HepG2 (cell line): ENCODE measurements around the gene TBC1D10B. TPM values are rescaled to one million over a fixed set of nuclear protein-coding genes. Genes with fewer than 3 reads are reported as not detected.

ENCODE experiments used
- FOSL2 ChIP-seq: sonication (generic); formaldehyde crosslinking; IDR thresholded peaks from 2 replicates; pipeline ENCODE4 v1.4.0; 2020; ENCODE audit warnings: missing genetic modification reagents
- KAT8 ChIP-seq: IDR thresholded peaks from 2 replicates; pipeline ENCODE4 v1.6.1; 2016; ENCODE audit warnings: missing genetic modification reagents, missing compliant biosample characterization
- MAF1 ChIP-seq: sonication (generic); formaldehyde crosslinking; IDR thresholded peaks from 2 replicates; pipeline ENCODE4 v1.5.0; 2020; ENCODE audit warnings: missing genetic modification reagents, borderline replicate concordance
- MLLT10 ChIP-seq: sonication (generic); formaldehyde crosslinking; IDR thresholded peaks from 2 replicates; pipeline ENCODE4 v1.4.0; 2020; ENCODE audit warnings: missing genetic modification reagents
- MTF2 ChIP-seq: sonication (generic); formaldehyde crosslinking; IDR thresholded peaks from 2 replicates; pipeline ENCODE4 v1.5.0; 2020; ENCODE audit warnings: missing genetic modification reagents, borderline replicate concordance
- NFRKB ChIP-seq: fragments of 450-650 bp; IDR thresholded peaks from 2 replicates; pipeline ENCODE4 v1.6.1; 2017
- STAT5B ChIP-seq: sonication (generic); formaldehyde crosslinking; IDR thresholded peaks from 2 replicates; pipeline ENCODE4 v1.4.0; 2020; ENCODE audit warnings: missing genetic modification reagents
- XRCC5 ChIP-seq: fragments of 200-400 bp; formaldehyde crosslinking; optimal IDR thresholded peaks from 2 replicates; pipeline ENCODE3; 2017; ENCODE audit warnings: mild to moderate bottlenecking, low read length
- ZKSCAN1 ChIP-seq: fragments of 150-350 bp; IDR thresholded peaks from 2 replicates; pipeline ENCODE4 v1.6.1; 2014; ENCODE audit warnings: low read length
- ZNF160 ChIP-seq: sonication (generic); formaldehyde crosslinking; IDR thresholded peaks from 2 replicates; pipeline ENCODE4 v1.8.0; 2022; ENCODE audit warnings: mild to moderate bottlenecking, inconsistent platforms, missing genetic modification reagents
- ZNF230 ChIP-seq: sonication (generic); formaldehyde crosslinking; IDR thresholded peaks from 2 replicates; pipeline ENCODE4 v1.4.0; 2020; ENCODE audit warnings: mild to moderate bottlenecking, missing genetic modification reagents
- ZNF264 ChIP-seq: sonication (generic); formaldehyde crosslinking; IDR thresholded peaks from 2 replicates; pipeline ENCODE4 v1.4.0; 2020; ENCODE audit warnings: missing genetic modification reagents
- ZNF709 ChIP-seq: sonication (generic); formaldehyde crosslinking; IDR thresholded peaks from 2 replicates; pipeline ENCODE4 v1.5.0; 2020; ENCODE audit warnings: mild to moderate bottlenecking, missing genetic modification reagents
- ZNF720 ChIP-seq: sonication (generic); formaldehyde crosslinking; IDR thresholded peaks from 2 replicates; pipeline ENCODE4 v1.4.0; 2020; ENCODE audit warnings: missing genetic modification reagents
- ZNF790 ChIP-seq: sonication (generic); formaldehyde crosslinking; IDR thresholded peaks from 2 replicates; pipeline ENCODE4 v1.8.0; 2022; ENCODE audit warnings: missing genetic modification reagents, mild to moderate bottlenecking, borderline replicate concordance
- ZSCAN22 ChIP-seq: sonication (generic); formaldehyde crosslinking; IDR thresholded peaks from 2 replicates; pipeline ENCODE4 v1.4.0; 2020; ENCODE audit warnings: mild to moderate bottlenecking, missing genetic modification reagents
- polyA plus RNA-seq, 8 experiments: library from polyadenylated mRNA; depleted of rRNA in 3 of 8; stranded (reverse) in 7 of 8; unstranded in 1 of 8; fragments of >200 nt; fragmentation: Illumina TruSeq in 4 of 8; extraction: Trizol in 4 of 8; gene quantifications; 2 replicates each; pipeline versions ENCODE4 v1.2.1 to v1.2.3, GENCODE V29; 2011 to 2016; ENCODE audit warnings: low read depth in 4 of 8, missing spikeins in 1 of 8, mixed read lengths in 1 of 8; ENCODE audit not compliant: insufficient read depth in 1 of 8
- total RNA-seq, 5 experiments: library from RNA; depleted of rRNA; stranded (reverse); fragments of >200 nt; fragmentation: Illumina TruSeq; extraction: Trizol; gene quantifications; 2 replicates each; pipeline ENCODE4 v1.2.3, GENCODE V29; 2016; ENCODE audit warnings: low read depth in 1 of 5
- TF ChIP-seq, protein P1 (sequence below): sonication (generic); formaldehyde crosslinking; IDR thresholded peaks from 2 replicates; pipeline ENCODE4 v1.8.1; 2023; ENCODE audit warnings: missing genetic modification reagents, inconsistent platforms, borderline replicate concordance
- TF ChIP-seq, protein P2 (sequence below): sonication (generic); formaldehyde crosslinking; IDR thresholded peaks from 2 replicates; pipeline ENCODE4 v1.4.0; 2020; ENCODE audit warnings: missing genetic modification reagents
- TF ChIP-seq, protein P3 (sequence below), 2 experiments: sonication (generic) in 1 of 2; formaldehyde crosslinking in 1 of 2; IDR thresholded peaks; 2 replicates each; pipeline versions ENCODE4 v1.4.0 to v1.6.1; 2018 to 2020; ENCODE audit warnings: missing genetic modification reagents in 2 of 2, borderline replicate concordance in 1 of 2, low read depth in 1 of 2, mild to moderate bottlenecking in 1 of 2, missing biosample characterization in 1 of 2
- TF ChIP-seq, protein P4 (sequence below), 2 experiments: sonication (generic) in 1 of 2; formaldehyde crosslinking in 1 of 2; IDR thresholded peaks; 2 replicates each; pipeline versions ENCODE4 v1.5.1 to v1.6.1; 2011 to 2020; ENCODE audit warnings: borderline replicate concordance in 1 of 2, low read depth in 1 of 2, low read length in 1 of 2, mild to moderate bottlenecking in 1 of 2, missing genetic modification reagents in 1 of 2, moderate library complexity in 1 of 2
- TF ChIP-seq, protein P5 (sequence below): sonication (generic); formaldehyde crosslinking; IDR thresholded peaks from 2 replicates; pipeline ENCODE4 v1.4.0; 2020; ENCODE audit warnings: mild to moderate bottlenecking, missing genetic modification reagents

The TBC1D10B gene
- total and polyA plus RNA-seq, 2 of the 13 experiments (the other 11 are each of a cell fraction or from before 2014, with no cell fraction given) = 15.7 to 24.8 TPM

DNA sequence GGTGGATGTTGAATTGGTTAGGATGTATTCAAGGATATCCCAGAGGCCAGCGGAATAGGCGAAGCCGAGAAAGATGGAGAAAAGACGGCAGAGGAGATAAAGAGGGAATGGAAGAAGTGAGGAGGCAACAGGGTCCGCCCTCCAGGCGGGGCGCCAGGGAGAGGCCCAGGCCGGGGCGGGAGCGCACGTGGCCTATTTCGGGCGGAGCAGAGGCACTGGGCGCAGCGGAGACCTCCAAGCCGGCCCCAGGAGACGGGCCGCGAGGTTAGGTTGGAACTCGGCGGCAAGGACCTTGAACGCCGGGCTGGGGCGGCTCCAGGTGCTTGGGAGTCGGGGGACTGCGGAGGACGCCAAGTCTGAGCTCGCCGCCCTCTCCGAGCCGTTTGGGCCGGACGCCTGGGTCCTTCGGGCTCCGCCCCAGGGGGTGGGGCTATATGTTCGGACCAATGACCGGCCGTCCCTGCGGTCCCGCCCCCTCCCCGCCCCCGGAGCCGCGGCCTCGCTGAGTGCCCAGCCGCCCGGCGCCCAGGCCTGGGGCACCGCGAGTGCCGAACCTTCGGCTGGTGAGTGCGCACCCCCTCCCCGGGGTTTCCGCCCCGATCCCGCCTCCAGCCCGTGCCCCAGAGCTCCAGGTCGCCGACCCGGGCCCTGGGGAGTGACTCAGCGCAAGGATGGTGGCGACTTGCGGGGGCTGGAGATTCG is 37.0 kb upstream of the TBC1D10B start, which contains the start of gene ZNF771 (continued):
- peak; percentile 93; the same call in 1 of the 2 replicates for TF ChIP-seq ZNF230
- TF ChIP-seq, protein P1, sequence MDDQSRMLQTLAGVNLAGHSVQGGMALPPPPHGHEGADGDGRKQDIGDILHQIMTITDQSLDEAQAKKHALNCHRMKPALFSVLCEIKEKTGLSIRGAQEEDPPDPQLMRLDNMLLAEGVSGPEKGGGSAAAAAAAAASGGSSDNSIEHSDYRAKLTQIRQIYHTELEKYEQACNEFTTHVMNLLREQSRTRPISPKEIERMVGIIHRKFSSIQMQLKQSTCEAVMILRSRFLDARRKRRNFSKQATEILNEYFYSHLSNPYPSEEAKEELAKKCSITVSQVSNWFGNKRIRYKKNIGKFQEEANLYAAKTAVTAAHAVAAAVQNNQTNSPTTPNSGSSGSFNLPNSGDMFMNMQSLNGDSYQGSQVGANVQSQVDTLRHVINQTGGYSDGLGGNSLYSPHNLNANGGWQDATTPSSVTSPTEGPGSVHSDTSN (CRISPR knock-in tag) = no peak
- TF ChIP-seq ZNF264 = 0 out of 2 replicates have a peak, but pooled peaks have one; percentile 45
- TF ChIP-seq ZNF160 (CRISPR knock-in tag) = peak; percentile 28; the same call in 1 of the 2 replicates
- peak; percentile 78; the same call in 1 of the 2 replicates for TF ChIP-seq ZNF709 (CRISPR knock-in tag)
- peak; percentile 75; the same call in 1 of the 2 replicates for TF ChIP-seq ZNF790
- no peak for TF ChIP-seq ZKSCAN1
- no peak for TF ChIP-seq STAT5B (CRISPR knock-in tag)
- peak; percentile 77 for TF ChIP-seq KAT8 (CRISPR knock-in tag)
- no peak for TF ChIP-seq MAF1 (CRISPR knock-in tag)
- peak; percentile 75 for TF ChIP-seq FOSL2 (CRISPR knock-in tag)
- no peak for TF ChIP-seq NFRKB
- TF ChIP-seq MLLT10 (CRISPR knock-in tag) = no peak
- TF ChIP-seq, protein P2, sequence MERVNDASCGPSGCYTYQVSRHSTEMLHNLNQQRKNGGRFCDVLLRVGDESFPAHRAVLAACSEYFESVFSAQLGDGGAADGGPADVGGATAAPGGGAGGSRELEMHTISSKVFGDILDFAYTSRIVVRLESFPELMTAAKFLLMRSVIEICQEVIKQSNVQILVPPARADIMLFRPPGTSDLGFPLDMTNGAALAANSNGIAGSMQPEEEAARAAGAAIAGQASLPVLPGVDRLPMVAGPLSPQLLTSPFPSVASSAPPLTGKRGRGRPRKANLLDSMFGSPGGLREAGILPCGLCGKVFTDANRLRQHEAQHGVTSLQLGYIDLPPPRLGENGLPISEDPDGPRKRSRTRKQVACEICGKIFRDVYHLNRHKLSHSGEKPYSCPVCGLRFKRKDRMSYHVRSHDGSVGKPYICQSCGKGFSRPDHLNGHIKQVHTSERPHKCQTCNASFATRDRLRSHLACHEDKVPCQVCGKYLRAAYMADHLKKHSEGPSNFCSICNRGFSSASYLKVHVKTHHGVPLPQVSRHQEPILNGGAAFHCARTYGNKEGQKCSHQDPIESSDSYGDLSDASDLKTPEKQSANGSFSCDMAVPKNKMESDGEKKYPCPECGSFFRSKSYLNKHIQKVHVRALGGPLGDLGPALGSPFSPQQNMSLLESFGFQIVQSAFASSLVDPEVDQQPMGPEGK (CRISPR knock-in tag) = peak; percentile 27
- TF ChIP-seq, protein P3, sequence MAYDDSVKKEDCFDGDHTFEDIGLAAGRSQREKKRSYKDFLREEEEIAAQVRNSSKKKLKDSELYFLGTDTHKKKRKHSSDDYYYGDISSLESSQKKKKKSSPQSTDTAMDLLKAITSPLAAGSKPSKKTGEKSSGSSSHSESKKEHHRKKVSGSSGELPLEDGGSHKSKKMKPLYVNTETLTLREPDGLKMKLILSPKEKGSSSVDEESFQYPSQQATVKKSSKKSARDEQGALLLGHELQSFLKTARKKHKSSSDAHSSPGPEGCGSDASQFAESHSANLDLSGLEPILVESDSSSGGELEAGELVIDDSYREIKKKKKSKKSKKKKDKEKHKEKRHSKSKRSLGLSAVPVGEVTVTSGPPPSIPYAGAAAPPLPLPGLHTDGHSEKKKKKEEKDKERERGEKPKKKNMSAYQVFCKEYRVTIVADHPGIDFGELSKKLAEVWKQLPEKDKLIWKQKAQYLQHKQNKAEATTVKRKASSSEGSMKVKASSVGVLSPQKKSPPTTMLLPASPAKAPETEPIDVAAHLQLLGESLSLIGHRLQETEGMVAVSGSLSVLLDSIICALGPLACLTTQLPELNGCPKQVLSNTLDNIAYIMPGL (CRISPR knock-in tag; IDR thresholded peaks at IDR 0.05; ENCODE audit: borderline replicate concordance in 1 of 2, low read depth in 1 of 2) = peak in 1 of 2 experiments; percentile 82; a peak in 3 of 4 replicates
- TF ChIP-seq, protein P4, sequence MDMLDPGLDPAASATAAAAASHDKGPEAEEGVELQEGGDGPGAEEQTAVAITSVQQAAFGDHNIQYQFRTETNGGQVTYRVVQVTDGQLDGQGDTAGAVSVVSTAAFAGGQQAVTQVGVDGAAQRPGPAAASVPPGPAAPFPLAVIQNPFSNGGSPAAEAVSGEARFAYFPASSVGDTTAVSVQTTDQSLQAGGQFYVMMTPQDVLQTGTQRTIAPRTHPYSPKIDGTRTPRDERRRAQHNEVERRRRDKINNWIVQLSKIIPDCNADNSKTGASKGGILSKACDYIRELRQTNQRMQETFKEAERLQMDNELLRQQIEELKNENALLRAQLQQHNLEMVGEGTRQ (IDR thresholded peaks at IDR 0.05; ENCODE audit: low read depth, low read length) = peak; percentile 65
- TF ChIP-seq, protein P4 (CRISPR knock-in tag; IDR thresholded peaks at IDR 0.05; ENCODE audit: borderline replicate concordance) = peak; percentile 85
- TF ChIP-seq XRCC5 = peak; percentile 72
- TF ChIP-seq, protein P5, sequence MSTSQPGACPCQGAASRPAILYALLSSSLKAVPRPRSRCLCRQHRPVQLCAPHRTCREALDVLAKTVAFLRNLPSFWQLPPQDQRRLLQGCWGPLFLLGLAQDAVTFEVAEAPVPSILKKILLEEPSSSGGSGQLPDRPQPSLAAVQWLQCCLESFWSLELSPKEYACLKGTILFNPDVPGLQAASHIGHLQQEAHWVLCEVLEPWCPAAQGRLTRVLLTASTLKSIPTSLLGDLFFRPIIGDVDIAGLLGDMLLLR (CRISPR knock-in tag) = peak; percentile 90
- peak; percentile 91 for TF ChIP-seq MTF2 (CRISPR knock-in tag)
- TF ChIP-seq ZSCAN22 = peak; percentile 63; the same call in 1 of the 2 replicates
- TF ChIP-seq ZNF720 (CRISPR knock-in tag) = no peak
